ENCODE data around the gene DKC1.
"Not testable (repeated sequence)": the region's sequence is repeated elsewhere in the genome, so short reads cannot be mapped to it uniquely, and the experiment has no call there.

Gene DKC1

GRCh38 chrX:154793084-154793795, 30.6 kb downstream of the DKC1 start:
- DNase-seq: no peak

GRCh38 chrX:154795016-154795415, 32.4 kb downstream of the DKC1 start:
- DNase-seq: no peak

GRCh38 chrX:154797006-154797405, 34.3 kb downstream of the DKC1 start:
- DNase-seq: no peak

GRCh38 chrX:154799556-154800348, 37.1 kb downstream of the DKC1 start:
- DNase-seq: no peak

GRCh38 chrX:154800478-154801210, 38.0 kb downstream of the DKC1 start:
- DNase-seq: no peak

- DNase-seq: no peak
Observed at GRCh38 chrX:154802947-154803346, 40.3 kb downstream of the DKC1 start.

GRCh38 chrX:154804261-154804956, 41.7 kb downstream of the DKC1 start:
- no peak for DNase-seq

GRCh38 chrX:154804957-154805695, 42.5 kb downstream of the DKC1 start, which contains the start of gene MPP1:
Gene MPP1 (minus strand): TSS chrX:154805485. CDS start chrX:154805373, 112 bp downstream.
- DNase-seq: peak; percentile 82

- DNase-seq: no peak
Observed at GRCh38 chrX:154805696-154806091, 43.0 kb downstream of the DKC1 start.

GRCh38 chrX:154806837-154807501, 44.3 kb downstream of the DKC1 start:
- DNase-seq: no peak

GRCh38 chrX:154809939-154810665, 47.4 kb downstream of the DKC1 start:
- DNase-seq: no peak

GRCh38 chrX:154812341-154813101, 49.9 kb downstream of the DKC1 start:
- no peak for DNase-seq

GRCh38 chrX:154813801-154814200, 51.1 kb downstream of the DKC1 start:
- DNase-seq: no peak

GRCh38 chrX:154815274-154815818, 52.7 kb downstream of the DKC1 start:
- DNase-seq: no peak

- DNase-seq: not testable (repeated sequence)
Observed at GRCh38 chrX:154816326-154816898, 53.7 kb downstream of the DKC1 start.

GRCh38 chrX:154817048-154817618, 54.5 kb downstream of the DKC1 start:
- not testable (repeated sequence) for DNase-seq

- no peak for DNase-seq
Observed at GRCh38 chrX:154818916-154819770, 56.5 kb downstream of the DKC1 start.

GRCh38 chrX:154819771-154820341, 57.2 kb downstream of the DKC1 start:
- no peak for DNase-seq
